HG02970 (cell line): Measurements from ENCODE around the gene RBMX2.
A peak's percentile ranks its signal among the peaks of the same experiment; 100 is the strongest.
"Not testable (repeated sequence)": the region's sequence is repeated elsewhere in the genome, so short reads cannot be mapped to it uniquely, and the experiment has no call there.

Source experiments
- ATAC-seq: cut with Tn5 transposase; IDR thresholded peaks from one replicate; pipeline ENCODE4 v1.9.1; 2021; ENCODE audit warnings: mild to moderate bottlenecking, moderate library complexity, moderate number of reproducible peaks; ENCODE audit not compliant: unreplicated experiment, low FRiP score

RBMX2 gene, protein sequence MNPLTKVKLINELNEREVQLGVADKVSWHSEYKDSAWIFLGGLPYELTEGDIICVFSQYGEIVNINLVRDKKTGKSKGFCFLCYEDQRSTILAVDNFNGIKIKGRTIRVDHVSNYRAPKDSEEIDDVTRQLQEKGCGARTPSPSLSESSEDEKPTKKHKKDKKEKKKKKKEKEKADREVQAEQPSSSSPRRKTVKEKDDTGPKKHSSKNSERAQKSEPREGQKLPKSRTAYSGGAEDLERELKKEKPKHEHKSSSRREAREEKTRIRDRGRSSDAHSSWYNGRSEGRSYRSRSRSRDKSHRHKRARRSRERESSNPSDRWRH

DNA sequence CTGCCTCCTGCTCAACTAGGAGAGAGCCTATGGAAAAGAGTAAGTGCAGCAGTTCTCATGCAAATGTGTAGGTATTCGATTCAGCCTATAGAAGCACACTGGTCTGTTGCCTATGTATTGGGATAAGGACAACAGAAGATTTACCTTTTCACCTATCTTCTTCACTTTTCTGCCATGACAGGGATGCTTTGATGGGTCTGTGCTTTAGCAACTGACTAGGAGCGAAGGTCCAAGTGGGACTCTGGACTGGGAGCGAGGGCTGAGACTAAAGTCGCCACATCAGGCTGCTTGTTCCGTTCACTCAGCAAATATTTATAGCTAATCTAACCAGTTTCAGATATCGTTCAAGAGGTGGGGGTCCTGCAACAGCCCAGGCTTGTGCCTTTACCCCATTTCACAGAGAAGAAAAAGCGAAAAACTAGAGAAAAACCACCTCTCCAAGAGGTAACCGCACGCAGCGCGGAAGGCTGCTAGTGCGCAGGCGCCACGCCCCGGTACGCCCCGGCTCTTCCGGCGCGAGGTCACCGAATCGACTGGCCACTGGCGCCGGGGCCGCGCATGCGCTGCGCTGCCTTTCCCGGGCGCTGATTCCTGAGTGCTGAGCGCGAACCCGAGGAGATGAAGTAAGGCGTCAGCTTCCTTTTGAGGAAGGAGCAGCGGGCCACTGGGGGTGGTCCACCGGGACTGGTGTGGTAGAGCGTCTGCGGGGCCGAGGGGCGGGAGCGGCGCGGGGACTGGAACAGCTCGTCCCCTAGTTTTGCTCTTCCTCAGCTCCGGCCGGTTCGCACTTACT, at the start of gene RBMX2:
Gene RBMX2 (plus strand): TSS at position 573 of the 793 bp plus-strand sequence. CDS start 46 bp downstream, at position 619.
- peak; percentile 89 for ATAC-seq

DNA sequence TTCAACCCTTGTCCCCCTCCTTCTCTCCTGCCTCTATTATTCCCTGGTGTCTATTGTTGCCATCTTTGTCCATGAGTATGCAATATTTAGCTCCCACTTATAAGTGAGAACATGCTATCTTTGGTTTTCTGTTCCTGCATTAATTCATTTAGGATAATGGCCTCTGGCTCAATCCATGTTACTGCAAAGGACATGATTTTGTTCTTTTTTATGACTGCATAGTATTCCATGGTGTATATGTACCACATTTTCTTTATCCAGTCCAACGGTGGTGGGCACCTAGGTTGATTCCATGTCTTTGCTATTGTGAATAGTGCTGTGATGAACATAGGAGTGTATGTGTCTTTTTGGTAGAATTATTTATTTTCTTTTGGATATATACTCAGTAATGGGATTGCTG, 49.7 kb upstream of the RBMX2 start:
- not testable (repeated sequence) for ATAC-seq

DNA sequence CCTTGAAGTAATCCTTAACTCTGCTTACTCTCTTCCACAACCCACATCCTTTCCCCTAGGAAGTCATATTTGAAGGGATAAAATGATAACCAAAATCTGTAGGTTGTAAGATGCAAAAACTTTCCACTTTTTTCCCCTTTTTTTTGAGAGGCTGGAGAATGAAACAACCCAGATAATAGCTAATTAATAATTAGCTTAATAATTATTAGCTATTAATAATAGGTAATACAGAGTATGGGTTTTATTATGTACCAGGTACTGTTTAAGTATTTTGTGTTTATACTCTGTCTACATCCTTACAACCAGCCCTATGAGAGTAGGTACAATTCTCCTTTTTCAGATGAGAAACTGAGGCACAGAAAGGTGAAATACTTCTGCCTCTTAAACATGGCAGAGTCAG, 25.7 kb upstream of the RBMX2 start:
- ATAC-seq, result no peak

DNA sequence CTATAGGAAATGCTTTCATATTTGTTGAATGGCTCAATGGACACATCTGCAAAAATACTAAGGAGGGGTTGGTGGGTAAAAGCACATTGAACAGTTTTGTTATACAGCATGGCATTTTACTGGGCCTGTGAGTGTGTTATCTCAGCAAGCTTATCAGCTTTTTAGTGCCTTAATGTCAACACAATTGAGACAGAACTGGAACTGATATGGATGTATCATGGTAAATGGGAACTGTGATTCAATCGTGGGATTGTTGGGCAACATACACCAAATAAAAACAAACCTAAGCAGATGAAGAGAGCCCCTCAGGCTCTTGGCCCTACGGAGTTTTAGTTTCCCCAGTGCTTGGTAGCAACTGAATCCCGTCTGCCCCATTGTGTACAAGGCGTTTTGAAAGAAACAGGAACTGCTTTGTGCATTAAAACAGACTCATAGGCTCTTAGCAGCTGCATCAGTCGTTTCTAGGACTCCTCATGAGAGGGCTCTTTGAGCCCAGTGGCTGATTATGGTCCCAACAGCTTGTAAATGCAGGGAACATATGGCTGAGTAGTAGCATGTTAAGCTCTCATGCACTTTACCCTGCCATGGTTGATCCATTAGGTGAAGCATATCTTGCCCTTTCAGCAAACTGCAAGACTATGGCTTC, 23.6 kb upstream of the RBMX2 start:
- ATAC-seq, result no peak

DNA sequence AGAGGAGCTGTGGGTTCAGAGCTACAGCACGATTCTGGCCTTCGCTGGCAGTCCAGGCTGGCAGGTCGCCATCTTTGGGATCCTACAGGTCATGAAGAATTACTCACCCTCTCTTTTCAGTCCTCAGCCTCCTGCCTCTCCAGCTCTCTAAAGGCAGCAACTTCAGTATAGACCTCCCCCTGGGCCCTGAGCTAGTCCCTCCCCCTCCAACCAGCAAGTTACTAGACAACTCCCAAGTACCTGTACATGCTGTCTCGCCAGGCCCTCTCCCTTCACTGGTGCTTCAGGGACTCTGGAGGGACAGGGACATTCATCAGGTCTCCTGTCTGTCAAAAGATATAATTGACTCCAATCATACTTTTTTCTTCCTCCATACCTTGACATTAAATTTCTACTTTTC, 16.3 kb upstream of the RBMX2 start, which contains the start of gene GPR119:
Gene GPR119 (minus strand): TSS at position 155 of the 400 bp plus-strand sequence. CDS start 227 bp downstream, outside the sequence.
- ATAC-seq, result no peak

- ATAC-seq, result no peak
Observed at GRCh38 chrX:130386408-130386808, 15.4 kb upstream of the RBMX2 start.

- ATAC-seq, result no peak
Observed at GRCh38 chrX:130393451-130394074, 8.2 kb upstream of the RBMX2 start.

DNA sequence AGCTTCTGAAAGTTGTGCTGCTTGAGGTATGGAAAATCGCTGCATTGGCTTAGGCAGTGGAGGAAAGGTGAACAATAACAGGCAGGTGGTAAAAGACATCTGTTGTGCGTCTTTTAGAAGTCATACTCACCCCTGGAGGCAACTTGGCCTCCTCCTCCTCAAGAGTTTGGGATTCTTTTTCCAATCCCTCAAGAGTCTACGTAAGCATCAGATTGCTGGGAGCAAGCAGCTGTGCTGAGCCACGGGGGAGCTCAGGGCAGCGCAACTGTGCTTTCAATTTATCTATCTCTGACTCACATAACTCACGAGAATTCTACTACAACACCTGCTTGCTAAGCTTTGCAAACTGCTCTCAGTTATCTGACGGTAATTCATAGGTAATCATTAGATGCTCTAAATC, 6.4 kb upstream of the RBMX2 start:
- ATAC-seq, result no peak

- ATAC-seq, result no peak
Observed at GRCh38 chrX:130402208-130402684, 459 bp downstream of the RBMX2 start.

DNA sequence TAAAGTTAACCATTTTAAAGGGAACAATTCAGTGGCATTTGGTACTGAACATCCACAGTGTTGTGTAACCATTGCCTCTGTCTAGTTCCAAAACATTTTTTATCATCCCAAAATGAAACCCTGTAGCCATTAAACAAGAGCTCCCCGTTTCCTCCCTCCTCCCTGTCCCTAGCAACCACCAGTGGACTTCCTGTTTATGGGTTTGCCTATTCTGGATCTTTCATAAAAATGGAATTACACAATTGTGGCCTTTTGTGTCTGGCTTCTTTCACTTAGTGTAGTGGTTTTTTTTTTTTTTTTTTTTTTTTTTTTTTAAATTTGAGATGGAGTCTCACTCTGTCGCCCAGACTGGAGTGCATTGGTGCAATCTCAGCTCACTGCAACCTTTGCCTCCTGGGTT, 11.6 kb downstream of the RBMX2 start:
- ATAC-seq, result no peak

GRCh38 chrX:130414800-130415199, 13.0 kb downstream of the RBMX2 start:
- no peak for ATAC-seq

DNA sequence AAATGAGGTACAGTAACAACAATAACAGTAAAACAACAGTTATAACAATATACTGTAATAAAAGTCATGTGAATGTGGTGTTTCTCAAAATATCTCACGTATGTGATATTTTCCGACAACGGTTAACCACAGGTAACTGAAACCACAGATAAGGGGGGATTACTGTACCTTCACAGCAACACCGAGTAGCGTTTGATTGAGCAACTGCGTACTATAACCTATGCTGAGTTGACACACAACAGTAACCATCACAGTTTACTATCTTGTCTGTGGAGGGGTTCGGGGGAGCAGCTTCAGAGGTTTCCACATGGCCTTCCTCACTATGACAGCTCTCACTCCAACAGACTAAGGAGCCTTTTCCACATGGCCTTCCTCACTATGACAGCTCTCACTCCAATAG, 13.4 kb downstream of the RBMX2 start:
- ATAC-seq, result no peak

DNA sequence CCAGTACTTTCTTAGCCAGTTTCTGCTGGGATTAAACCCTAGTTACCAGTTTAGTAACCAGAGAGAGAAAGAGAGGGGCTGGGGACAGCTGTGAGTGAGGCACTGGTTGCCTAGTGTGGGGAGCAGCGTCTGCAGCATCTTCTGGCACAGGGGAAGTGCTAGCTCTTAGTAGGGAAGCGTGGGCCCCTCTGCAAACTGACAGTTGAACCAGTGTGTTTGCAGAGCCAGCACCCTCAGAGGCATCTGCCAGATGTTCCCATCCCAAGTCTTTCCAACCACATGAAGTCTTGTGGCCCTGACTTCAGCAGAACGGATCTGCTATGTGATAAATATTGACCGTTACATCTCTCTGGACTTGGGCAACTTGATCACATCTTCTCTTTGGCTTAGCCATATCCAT, 15.0 kb downstream of the RBMX2 start:
- no peak for ATAC-seq

DNA sequence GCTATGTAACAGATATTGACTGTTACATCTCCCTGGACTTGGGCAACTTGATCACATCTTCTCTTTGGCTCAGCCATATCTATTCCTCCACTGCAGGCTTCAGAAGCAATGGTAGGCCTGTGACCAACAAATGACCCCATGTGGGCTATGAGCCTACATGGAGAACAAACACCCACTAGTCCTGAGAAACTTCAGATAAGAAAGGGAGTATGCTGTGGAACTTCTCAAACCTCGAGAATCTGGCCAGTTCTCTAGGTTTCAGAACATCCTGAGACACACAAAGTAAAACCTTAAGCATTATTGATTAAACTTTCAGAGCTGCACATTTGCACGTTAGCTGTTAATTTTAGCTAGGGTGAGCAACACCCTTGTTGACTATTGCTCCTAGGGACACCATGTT, 16.3 kb downstream of the RBMX2 start:
- no peak for ATAC-seq

DNA sequence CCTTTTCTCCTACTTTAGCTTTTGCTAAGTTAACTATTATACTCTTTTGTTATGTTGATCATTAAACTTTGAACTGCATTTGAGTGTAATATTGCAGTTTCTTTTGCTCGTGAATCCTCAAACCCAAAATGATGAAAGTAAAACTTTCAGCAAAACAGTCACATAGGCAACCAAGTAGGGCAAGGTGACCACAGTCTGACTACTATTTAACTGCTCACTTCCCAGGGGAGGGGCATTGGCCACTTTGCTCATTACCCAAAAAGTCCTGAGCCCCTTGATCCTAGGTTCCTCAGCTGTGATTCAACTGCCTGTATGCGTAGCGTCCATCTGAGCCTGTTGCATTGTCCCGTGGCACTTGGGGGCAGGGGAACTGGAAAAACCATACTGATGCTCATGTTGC, 17.0 kb downstream of the RBMX2 start:
- no peak for ATAC-seq

DNA sequence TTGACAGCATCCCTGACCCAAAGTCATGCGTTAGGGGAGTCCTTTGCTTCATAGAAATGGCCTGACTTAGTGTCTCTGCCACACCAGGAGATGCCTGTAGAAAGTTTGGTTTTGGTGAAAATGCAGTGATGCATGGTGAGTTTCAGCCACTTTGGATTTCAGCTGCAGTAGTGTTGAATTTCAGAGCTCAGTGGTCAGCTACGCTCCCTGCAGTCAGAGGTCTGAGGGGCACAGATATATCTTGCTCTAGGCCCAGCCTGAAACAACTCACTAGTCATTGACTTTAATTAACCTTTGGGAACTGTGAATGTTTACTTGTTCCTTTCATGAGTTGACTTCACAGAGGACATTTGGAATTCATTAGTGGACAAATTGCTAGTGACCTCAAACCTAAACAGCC, 17.5 kb downstream of the RBMX2 start:
- no peak for ATAC-seq

DNA sequence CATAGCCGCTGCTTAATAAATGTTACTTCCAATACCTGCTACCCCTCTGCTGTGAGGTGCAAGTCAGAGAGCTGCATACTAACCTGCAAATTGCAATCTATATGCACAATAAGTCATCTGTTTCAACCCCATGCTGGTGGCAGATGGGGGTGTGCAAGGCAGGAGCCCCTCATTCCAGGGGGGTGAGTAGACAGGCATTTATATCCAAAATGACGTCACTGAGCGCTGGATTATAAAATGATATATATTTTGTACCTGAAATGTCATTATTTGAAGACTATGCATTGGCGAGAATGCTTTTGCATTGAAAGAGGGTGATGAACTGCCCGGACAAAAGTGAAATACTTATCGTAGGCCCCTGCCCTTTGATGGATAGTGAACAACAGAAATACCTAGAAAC, 24.7 kb downstream of the RBMX2 start:
- no peak for ATAC-seq

- ATAC-seq, result not testable (repeated sequence)
Observed at GRCh38 chrX:130429236-130429635, 27.4 kb downstream of the RBMX2 start.

- ATAC-seq, result no peak
Observed at GRCh38 chrX:130435937-130436336, 34.1 kb downstream of the RBMX2 start.

GRCh38 chrX:130437996-130438395, 36.2 kb downstream of the RBMX2 start:
- not testable (repeated sequence) for ATAC-seq

- ATAC-seq, result no peak
Observed at GRCh38 chrX:130443875-130444274, 42.1 kb downstream of the RBMX2 start.
